HG02610 (cell line): ENCODE data around the gene BTN3A1.

Experiments used
- ATAC-seq: cut with Tn5 transposase; IDR thresholded peaks from one replicate; pipeline ENCODE4 v1.9.1; 2021; ENCODE audit warnings: mild to moderate bottlenecking, moderate library complexity; ENCODE audit not compliant: unreplicated experiment

Gene BTN3A1

GRCh38 chr6:26379292-26379691, 22.8 kb upstream of the BTN3A1 start:
- no peak for ATAC-seq

- ATAC-seq = no peak
These were observed 22.3 kb upstream of the BTN3A1 start for GRCh38 chr6:26379740-26380139.

GRCh38 chr6:26380256-26380655, 21.8 kb upstream of the BTN3A1 start:
- ATAC-seq = no peak

- no peak for ATAC-seq
These were observed 20.0 kb upstream of the BTN3A1 start for GRCh38 chr6:26382121-26382520.

GRCh38 chr6:26383624-26384417, 18.3 kb upstream of the BTN3A1 start:
- no peak for ATAC-seq

GRCh38 chr6:26385734-26386125, 16.3 kb upstream of the BTN3A1 start:
- no peak for ATAC-seq

- ATAC-seq = no peak
These were observed 14.5 kb upstream of the BTN3A1 start for GRCh38 chr6:26387565-26387964.

- ATAC-seq = no peak
These were observed 14.1 kb upstream of the BTN3A1 start for GRCh38 chr6:26388014-26388413.

- no peak for ATAC-seq
These were observed 13.6 kb upstream of the BTN3A1 start for GRCh38 chr6:26388441-26388840.

- no peak for ATAC-seq
These were observed 12.7 kb upstream of the BTN3A1 start for GRCh38 chr6:26389349-26389894.

- no peak for ATAC-seq
These were observed 11.5 kb upstream of the BTN3A1 start for GRCh38 chr6:26390531-26390930.

GRCh38 chr6:26392932-26393636, 9.0 kb upstream of the BTN3A1 start:
- ATAC-seq = no peak

GRCh38 chr6:26394289-26394688, 7.8 kb upstream of the BTN3A1 start:
- no peak for ATAC-seq

GRCh38 chr6:26398555-26398954, 3.5 kb upstream of the BTN3A1 start:
- ATAC-seq = no peak

- no peak for ATAC-seq
These were observed 1.4 kb upstream of the BTN3A1 start for GRCh38 chr6:26400626-26401025.

GRCh38 chr6:26401389-26401986, 587 bp upstream of the BTN3A1 start:
- ATAC-seq = no peak

GRCh38 chr6:26403893-26404292, 1.8 kb downstream of the BTN3A1 start:
- no peak for ATAC-seq

GRCh38 chr6:26404546-26404945, 2.5 kb downstream of the BTN3A1 start:
- no peak for ATAC-seq

GRCh38 chr6:26408828-26409730, 7.0 kb downstream of the BTN3A1 start:
- no peak for ATAC-seq

- no peak for ATAC-seq
These were observed 9.7 kb downstream of the BTN3A1 start for GRCh38 chr6:26411751-26412150.

GRCh38 chr6:26412228-26412627, 10.2 kb downstream of the BTN3A1 start:
- ATAC-seq = no peak
